ENCODE measurements around the gene CTNNBL1. TPM values are rescaled to one million over a fixed set of nuclear protein-coding genes. Genes with fewer than 3 reads are reported as not detected.

The CTNNBL1 gene
- total RNA-seq, 8 experiments from 2014 or later, result 33.2 to 51.4 (median 37.0) TPM

DNA sequence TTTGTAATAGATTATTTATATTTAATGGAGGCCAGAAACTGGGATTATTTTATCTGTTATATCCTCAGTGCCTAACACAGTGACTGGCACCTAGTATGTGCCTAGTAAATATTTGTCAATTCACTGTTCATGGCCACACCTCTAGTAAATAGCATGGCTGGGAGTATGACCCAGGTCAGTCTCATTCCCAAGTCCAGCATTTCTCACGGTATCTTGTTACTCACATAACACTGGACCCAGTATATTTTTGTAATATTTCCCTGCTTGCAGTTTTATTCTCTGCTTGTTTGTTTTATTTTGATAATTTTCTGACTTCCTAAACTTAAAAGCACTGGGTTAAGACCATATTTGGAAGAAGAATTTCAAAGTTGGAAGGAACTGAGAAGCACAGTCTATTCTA lies 47.7 kb downstream of the CTNNBL1 start:
- peaks cover 0 to 3% of the 10 kb centered on the region in 2 donors for H3K4me1 ChIP-seq (replicated peaks in 1 of 2)
- ATAC-seq (replicated peaks in 6 of 8), result peak in 1 of 8 experiments; percentile 43
- no peak overlapping the region for H3K4me3 ChIP-seq
- in situ Hi-C loops (cut with MboI; ENCODE audit: low pct_unique_long_range_greater_than_20kb in 2 of 9, low sequenced_read_pairs in 9 of 9, unreplicated experiment in 9 of 9), result no loop called here
- no peak overlapping the region for H3K27ac ChIP-seq
- 83 to 100% (median 100%) methylated on average over 1 of the region's 1 CpG; no CpG with 5 or more reads in 3 of the 10 experiments for WGBS, 10 experiments

- 80 to 100% (median 100%) methylated on average over 1 to 2 of the region's 2 CpGs; no CpG with 5 or more reads in 1 of the 10 experiments for WGBS, 10 experiments
- ATAC-seq (replicated peaks in 6 of 8), result no peak
- Histone ChIP-seq H3K27ac (no peak overlapping the region), H3K4me1 (replicated peaks in 1 of 2) (peaks cover 0 to 3% of the 10 kb centered on the region in 2 donors), H3K4me3 (no peak overlapping the region)
- in situ Hi-C loops (cut with MboI; ENCODE audit: low pct_unique_long_range_greater_than_20kb in 2 of 9, low sequenced_read_pairs in 9 of 9, unreplicated experiment in 9 of 9), result no loop called here
Measured at GRCh38 chr20:37742131-37742530, 48.3 kb downstream of the CTNNBL1 start.

DNA sequence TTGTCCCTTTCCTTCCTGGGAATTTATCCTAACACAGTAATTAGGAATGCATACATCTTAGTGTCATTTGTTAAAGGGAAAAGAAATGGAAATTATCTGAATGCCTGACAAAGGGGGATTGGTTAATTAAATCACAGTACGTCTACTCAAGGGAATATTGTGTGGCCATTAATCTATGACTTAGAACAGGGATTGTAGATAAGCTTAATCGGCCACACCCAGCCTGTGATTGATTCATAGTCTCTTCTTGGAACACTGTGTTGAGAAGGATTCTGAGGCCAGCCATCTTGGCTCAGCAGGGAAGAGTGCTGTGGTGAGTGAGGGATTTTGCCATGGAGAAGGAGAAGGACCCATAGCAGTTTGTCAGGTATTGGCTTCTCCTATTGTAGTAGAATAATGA lies 50.5 kb downstream of the CTNNBL1 start:
- Histone ChIP-seq H3K4me3 (no peak overlapping the region), H3K4me1 (replicated peaks in 1 of 2) (peaks cover 0 to 3% of the 10 kb centered on the region in 2 donors), H3K27ac (no peak overlapping the region)
- peak in 2 of 8 experiments; percentile 27 to 53 for ATAC-seq (replicated peaks in 6 of 8)
- in situ Hi-C loops (cut with MboI; ENCODE audit: low pct_unique_long_range_greater_than_20kb in 2 of 9, low sequenced_read_pairs in 9 of 9, unreplicated experiment in 9 of 9), result no loop called here
- 71 to 100% (median 86%) methylated on average over 1 to 2 of the region's 2 CpGs; no CpG with 5 or more reads in 1 of the 10 experiments for WGBS, 10 experiments

- Histone ChIP-seq H3K4me3 (no peak overlapping the region), H3K27ac (no peak overlapping the region), H3K4me1 (replicated peaks in 1 of 2) (peaks cover 3 to 9% of the 10 kb centered on the region in 2 donors)
- 59 to 100% (median 97%) methylated on average over 1 to 3 of the region's 3 CpGs; no CpG with 5 or more reads in 2 of the 10 experiments for WGBS, 10 experiments
- in situ Hi-C loops (cut with MboI; ENCODE audit: low pct_unique_long_range_greater_than_20kb in 2 of 9, low sequenced_read_pairs in 9 of 9, unreplicated experiment in 9 of 9), result no loop called here
- no peak for ATAC-seq (replicated peaks in 6 of 8)
Measured at GRCh38 chr20:37745553-37745952, 51.7 kb downstream of the CTNNBL1 start.

- Histone ChIP-seq H3K4me3 (no peak overlapping the region), H3K4me1 (replicated peaks in 1 of 2) (peaks cover 3 to 9% of the 10 kb centered on the region in 2 donors), H3K27ac (no peak overlapping the region)
- no peak for ATAC-seq (replicated peaks in 6 of 8)
- in situ Hi-C loops (cut with MboI; ENCODE audit: low pct_unique_long_range_greater_than_20kb in 2 of 9, low sequenced_read_pairs in 9 of 9, unreplicated experiment in 9 of 9), result no loop called here
- WGBS, 10 experiments, result 91 to 100% (median 100%) methylated on average over 1 of the region's 1 CpG; no CpG with 5 or more reads in 2 of the 10 experiments
Measured at GRCh38 chr20:37748015-37748414, 54.2 kb downstream of the CTNNBL1 start.

- Histone ChIP-seq H3K4me3 (no peak overlapping the region), H3K4me1 (replicated peaks in 1 of 2) (peaks cover 3 to 9% of the 10 kb centered on the region in 2 donors), H3K27ac (no peak overlapping the region)
- in situ Hi-C loops (cut with MboI; ENCODE audit: low pct_unique_long_range_greater_than_20kb in 2 of 9, low sequenced_read_pairs in 9 of 9, unreplicated experiment in 9 of 9), result no loop called here
- 40 to 100% (median 93%) methylated on average over 1 to 4 of the region's 4 CpGs; no CpG with 5 or more reads in 1 of the 10 experiments for WGBS, 10 experiments
- no peak for ATAC-seq (replicated peaks in 6 of 8)
Measured at GRCh38 chr20:37749218-37749617, 55.4 kb downstream of the CTNNBL1 start.

DNA sequence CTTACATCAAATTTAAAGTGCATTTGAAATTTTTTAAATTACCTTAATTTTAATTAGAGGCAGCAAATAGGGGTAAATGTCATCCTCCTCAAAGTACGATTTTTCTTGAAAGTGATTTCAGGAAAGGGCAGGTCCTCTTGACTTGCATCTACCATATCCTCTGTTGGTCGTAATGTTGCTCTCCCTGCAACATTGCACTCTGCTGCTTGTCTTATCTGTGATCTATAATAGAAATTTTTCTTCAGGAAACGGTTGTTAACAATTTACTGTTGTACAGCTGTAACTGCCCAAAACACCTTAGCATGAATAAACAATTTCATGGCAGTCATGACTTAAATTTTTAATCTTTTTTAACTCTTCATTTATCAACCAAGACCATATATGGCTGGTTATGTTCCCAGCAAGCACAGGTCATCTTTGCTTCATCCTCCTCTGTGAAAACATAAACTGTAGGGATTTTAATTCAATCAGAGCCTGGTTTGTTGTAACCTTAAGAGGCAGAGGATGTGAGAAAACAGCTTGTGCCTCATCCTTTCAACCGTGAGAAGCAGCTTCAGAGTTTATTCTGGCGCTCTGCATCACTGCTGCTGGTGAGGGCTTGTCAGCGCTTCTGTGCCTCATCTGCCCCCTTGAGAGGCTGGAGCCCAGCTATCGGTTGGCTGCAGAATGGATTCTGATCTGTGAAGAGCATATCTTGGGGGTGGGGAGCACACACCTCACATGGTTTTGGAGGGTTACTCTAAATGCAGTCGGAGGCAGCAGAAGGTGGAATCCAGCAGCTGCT lies 56.0 kb downstream of the CTNNBL1 start:
- H3K27ac ChIP-seq, result peak overlapping the region in 1 of 2 donors; percentile 52
- peaks cover 3 to 9% of the 10 kb centered on the region in 2 donors for H3K4me1 ChIP-seq (replicated peaks in 1 of 2)
- H3K4me3 ChIP-seq, result no peak overlapping the region
- 58 to 100% (median 85%) methylated on average over 2 to 8 of the region's 8 CpGs for WGBS, 10 experiments
- in situ Hi-C loops (cut with MboI; ENCODE audit: low pct_unique_long_range_greater_than_20kb in 2 of 9, low sequenced_read_pairs in 9 of 9, unreplicated experiment in 9 of 9), result no loop called here
- no peak for ATAC-seq (replicated peaks in 6 of 8)

DNA sequence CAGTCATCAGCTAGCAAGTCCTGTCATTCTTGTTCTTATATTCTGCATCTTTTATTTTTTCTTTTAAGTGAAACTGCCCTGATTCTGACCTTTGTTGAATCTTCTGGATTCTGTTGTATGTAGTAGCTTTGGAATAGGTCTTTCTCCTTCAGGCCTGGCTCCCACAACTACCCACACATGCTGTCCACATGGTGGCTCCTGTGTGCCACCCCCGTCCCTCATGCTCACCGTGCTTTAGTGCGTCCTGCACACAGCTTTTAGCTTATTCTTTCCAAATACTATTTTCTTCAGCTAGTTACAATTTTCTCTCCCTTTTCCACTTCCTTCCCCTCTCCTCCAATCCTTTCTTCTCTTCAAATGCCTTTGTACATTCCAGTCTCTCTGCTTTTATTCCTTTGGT lies 61.8 kb downstream of the CTNNBL1 start:
- in situ Hi-C loops (cut with MboI; ENCODE audit: low pct_unique_long_range_greater_than_20kb in 2 of 9, low sequenced_read_pairs in 9 of 9, unreplicated experiment in 9 of 9), result no loop called here
- 29 to 89% (median 65%) methylated on average over 1 to 3 of the region's 3 CpGs for WGBS, 10 experiments
- peak in 4 of 8 experiments; percentile 47 to 77 (median 60) for ATAC-seq (replicated peaks in 6 of 8)
- no peak overlapping the region for H3K4me3 ChIP-seq
- no peak overlapping the region for H3K27ac ChIP-seq
- H3K4me1 ChIP-seq (replicated peaks in 1 of 2), result peaks cover 0 to 16% of the 10 kb centered on the region in 2 donors

GRCh38 chr20:37756234-37756633 lies 62.4 kb downstream of the CTNNBL1 start:
- H3K27ac ChIP-seq, result no peak overlapping the region
- H3K4me3 ChIP-seq, result no peak overlapping the region
- in situ Hi-C loops (cut with MboI; ENCODE audit: low pct_unique_long_range_greater_than_20kb in 2 of 9, low sequenced_read_pairs in 9 of 9, unreplicated experiment in 9 of 9), result no loop called here
- 71 to 83% (median 79%) methylated on average over 1 to 2 of the region's 2 CpGs; no CpG with 5 or more reads in 4 of the 10 experiments for WGBS, 10 experiments
- no peak for ATAC-seq (replicated peaks in 6 of 8)
- peaks cover 0 to 16% of the 10 kb centered on the region in 2 donors for H3K4me1 ChIP-seq (replicated peaks in 1 of 2)

DNA sequence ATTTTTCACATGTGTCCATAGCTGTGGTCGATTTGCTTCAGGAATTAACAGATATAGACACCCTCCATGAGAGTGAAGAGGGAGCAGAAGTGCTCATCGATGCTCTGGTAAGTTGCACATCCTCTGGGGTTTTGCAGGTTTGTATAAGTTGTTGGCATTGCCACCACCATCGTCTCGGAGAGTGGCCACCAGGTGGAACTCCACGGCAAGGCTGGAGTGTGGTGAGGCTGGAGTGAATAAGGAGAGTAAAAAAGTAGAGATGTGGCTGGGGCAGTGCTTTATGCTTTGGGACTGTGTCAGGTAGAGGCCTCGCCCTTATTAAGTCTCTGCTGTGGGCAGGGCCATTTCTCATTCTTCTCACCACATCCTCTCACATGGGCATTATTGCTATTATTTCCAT lies 63.7 kb downstream of the CTNNBL1 start:
- 71 to 100% (median 93%) methylated on average over 1 to 6 of the region's 6 CpGs; no CpG with 5 or more reads in 1 of the 10 experiments for WGBS, 10 experiments
- H3K4me3 ChIP-seq, result no peak overlapping the region
- no peak overlapping the region for H3K27ac ChIP-seq
- peaks cover 0 to 21% of the 10 kb centered on the region in 2 donors for H3K4me1 ChIP-seq (replicated peaks in 1 of 2)
- ATAC-seq (replicated peaks in 6 of 8), result no peak
- in situ Hi-C loops (cut with MboI; ENCODE audit: low pct_unique_long_range_greater_than_20kb in 2 of 9, low sequenced_read_pairs in 9 of 9, unreplicated experiment in 9 of 9), result no loop called here

- Histone ChIP-seq H3K4me1 (replicated peaks in 1 of 2) (peaks cover 0 to 21% of the 10 kb centered on the region in 2 donors), H3K4me3 (no peak overlapping the region), H3K27ac (no peak overlapping the region)
- ATAC-seq (replicated peaks in 6 of 8), result no peak
- in situ Hi-C loops (cut with MboI; ENCODE audit: low pct_unique_long_range_greater_than_20kb in 2 of 9, low sequenced_read_pairs in 9 of 9, unreplicated experiment in 9 of 9), result no loop called here
- WGBS, 10 experiments, result 40 to 100% (median 94%) methylated on average over 1 to 5 of the region's 5 CpGs; no CpG with 5 or more reads in 4 of the 10 experiments
Measured at GRCh38 chr20:37758332-37758731, 64.5 kb downstream of the CTNNBL1 start.

DNA sequence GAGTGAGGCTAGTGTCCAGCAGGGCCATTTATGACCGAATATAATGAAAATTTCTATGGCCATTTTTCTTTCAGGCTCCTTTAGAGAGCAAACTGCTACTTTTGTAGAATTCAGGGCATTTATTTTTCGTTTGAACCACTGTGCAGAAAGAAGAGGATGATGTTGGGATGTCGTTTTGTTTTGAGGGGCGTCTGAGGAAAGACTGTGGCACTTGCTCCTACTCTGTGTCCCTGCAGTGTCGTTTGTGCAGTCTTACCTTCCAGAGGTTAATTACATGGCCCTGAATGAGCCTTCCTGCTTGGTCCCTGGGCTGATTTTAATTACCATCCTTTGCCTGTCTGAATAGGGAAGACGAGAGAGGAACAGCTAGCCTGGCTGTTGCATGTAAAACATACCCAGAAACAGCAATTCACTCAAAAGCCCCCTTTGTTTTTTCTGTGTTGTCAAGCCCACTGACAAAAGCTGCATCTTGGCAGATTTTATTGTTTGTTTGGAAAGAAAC lies 65.3 kb downstream of the CTNNBL1 start:
- Histone ChIP-seq H3K4me3 (no peak overlapping the region), H3K27ac (no peak overlapping the region), H3K4me1 (replicated peaks in 1 of 2) (peaks cover 0 to 21% of the 10 kb centered on the region in 2 donors)
- in situ Hi-C loops (cut with MboI; ENCODE audit: low pct_unique_long_range_greater_than_20kb in 2 of 9, low sequenced_read_pairs in 9 of 9, unreplicated experiment in 9 of 9), result no loop called here
- no peak for ATAC-seq (replicated peaks in 6 of 8)
- WGBS, 10 experiments, result 45 to 86% (median 69%) methylated on average over 1 to 6 of the region's 6 CpGs; no CpG with 5 or more reads in 3 of the 10 experiments

DNA sequence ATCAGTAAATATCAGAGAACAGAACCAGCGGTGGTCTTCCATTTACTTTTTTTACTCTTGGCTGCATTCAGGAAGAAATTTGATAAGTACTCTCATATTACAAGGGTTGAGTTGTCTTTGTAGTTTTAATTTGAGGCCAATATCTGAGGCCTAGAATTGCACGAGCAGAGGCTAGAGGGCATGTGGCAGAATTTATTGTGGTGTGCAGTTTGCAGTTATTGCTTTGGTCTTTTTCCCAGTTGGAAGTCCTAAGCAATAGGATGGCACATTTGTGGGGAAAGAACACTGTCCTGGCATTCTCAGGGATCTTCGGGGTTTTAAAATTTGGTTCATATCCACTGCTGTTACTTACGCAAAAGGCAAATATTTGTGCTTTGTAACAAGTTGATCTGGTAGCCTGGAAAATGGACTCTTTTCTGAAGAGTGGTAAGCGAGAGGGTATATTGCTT lies 66.0 kb downstream of the CTNNBL1 start:
- Histone ChIP-seq H3K4me1 (replicated peaks in 1 of 2) (peaks cover 0 to 21% of the 10 kb centered on the region in 2 donors), H3K27ac (no peak overlapping the region), H3K4me3 (no peak overlapping the region)
- ATAC-seq (replicated peaks in 6 of 8), result no peak
- in situ Hi-C loops (cut with MboI; ENCODE audit: low pct_unique_long_range_greater_than_20kb in 2 of 9, low sequenced_read_pairs in 9 of 9, unreplicated experiment in 9 of 9), result no loop called here
- 85 to 100% (median 96%) methylated on average over 1 to 5 of the region's 5 CpGs; no CpG with 5 or more reads in 1 of the 10 experiments for WGBS, 10 experiments
